Neural progenitor cell (in vitro differentiated cells): ENCODE results near the gene MKS1. TPM values are rescaled to one million over a fixed set of nuclear protein-coding genes. Genes with fewer than 3 reads are reported as not detected.

Experiments used
- DNase-seq: peaks from one replicate; pipeline ENCODE4 v3.0.0-alpha.2; 2016; ENCODE audit warnings: low spot score
- H2AFZ ChIP-seq: fragments of 200-600 bp; sonication (generic); replicated peaks from 2 replicates; pipeline ENCODE4 v1.6.1; 2016; ENCODE audit warnings: antibody characterized with exemption
- H3F3A ChIP-seq: fragments of 200-600 bp; sonication (generic); 2 replicates; pipeline ENCODE4 v1.6.1; 2016; ENCODE audit warnings: antibody characterized with exemption, low read depth
- H3K27ac ChIP-seq: fragments of 200-600 bp; sonication (generic); 2 replicates; pipeline ENCODE4 v1.5.1; 2016; ENCODE audit warnings: mild to moderate bottlenecking
- H3K27me3 ChIP-seq: fragments of 200-600 bp; sonication (generic); 2 replicates; pipeline ENCODE4 v1.6.1; 2016; ENCODE audit warnings: mild to moderate bottlenecking, moderate library complexity
- H3K36me3 ChIP-seq: fragments of 200-600 bp; sonication (generic); 2 replicates; pipeline ENCODE4 v1.5.1; 2016
- H3K4me1 ChIP-seq: fragments of 200-600 bp; sonication (generic); 2 replicates; pipeline ENCODE4 v1.6.1; 2016; ENCODE audit warnings: mixed run types
- H3K4me2 ChIP-seq: fragments of 200-600 bp; sonication (generic); 2 replicates; pipeline ENCODE4 v1.6.1; 2016
- H3K4me3 ChIP-seq: fragments of 200-600 bp; sonication (generic); 2 replicates; pipeline ENCODE4 v1.5.1; 2016
- H3K79me2 ChIP-seq: fragments of 200-600 bp; sonication (generic); 2 replicates; pipeline ENCODE4 v1.6.1; 2016; ENCODE audit warnings: low read depth
- H3K9ac ChIP-seq: fragments of 200-600 bp; sonication (generic); 2 replicates; pipeline ENCODE4 v1.6.1; 2016
- H3K9me3 ChIP-seq: fragments of 200-600 bp; sonication (generic); 2 replicates; pipeline ENCODE4 v1.5.1; 2016; ENCODE audit warnings: low read depth
- H4K20me1 ChIP-seq: fragments of 200-600 bp; sonication (generic); 2 replicates; pipeline ENCODE4 v1.6.1; 2016; ENCODE audit warnings: low read depth
- H3K27ac Mint-ChIP-seq: 3 replicates; pipeline ENCODE4 v1.8.0; 2021; ENCODE audit warnings: mixed read lengths
- H3K27me3 Mint-ChIP-seq: 2 replicates; pipeline ENCODE4 v1.8.0; 2022; ENCODE audit warnings: low read depth, mild to moderate bottlenecking, inconsistent platforms, moderate library complexity, mixed read lengths; ENCODE audit not compliant: insufficient read depth
- H3K36me3 Mint-ChIP-seq: 3 replicates; pipeline ENCODE4 v1.8.0; 2021; ENCODE audit warnings: mixed read lengths
- H3K4me1 Mint-ChIP-seq: 3 replicates; pipeline ENCODE4 v1.8.0; 2021; ENCODE audit warnings: mixed read lengths
- H3K4me3 Mint-ChIP-seq: 3 replicates; pipeline ENCODE4 v1.8.0; 2021; ENCODE audit warnings: mild to moderate bottlenecking, moderate library complexity, mixed read lengths
- H3K9me3 Mint-ChIP-seq: 3 replicates; pipeline ENCODE4 v1.8.0; 2020; ENCODE audit warnings: mixed read lengths
- EZH2 ChIP-seq: fragments of 200-600 bp; sonication (generic); IDR thresholded peaks from 2 replicates; pipeline ENCODE4 v1.6.1; 2017; ENCODE audit warnings: antibody characterized with exemption, mild to moderate bottlenecking, moderate library complexity
- EZH2phosphoT487 ChIP-seq: fragments of 200-600 bp; sonication (generic); IDR thresholded peaks from 2 replicates; pipeline ENCODE4 v1.6.1; 2017; ENCODE audit warnings: antibody characterized with exemption
- total RNA-seq: library from RNA; depleted of rRNA; stranded (reverse); fragments of >200 nt; gene quantifications from 2 replicates; pipeline ENCODE4 v1.2.3, GENCODE V29; 2015; ENCODE audit warnings: low replicate concordance
- TF ChIP-seq, protein P1 (sequence below): fragments of 200-600 bp; sonication (generic); IDR thresholded peaks from 2 replicates; pipeline ENCODE4 v1.5.1; 2017; ENCODE audit warnings: antibody characterized with exemption, mild to moderate bottlenecking

MKS1 gene
- total RNA-seq, 1 donor from 2014 or later: 25.8 TPM

DNA sequence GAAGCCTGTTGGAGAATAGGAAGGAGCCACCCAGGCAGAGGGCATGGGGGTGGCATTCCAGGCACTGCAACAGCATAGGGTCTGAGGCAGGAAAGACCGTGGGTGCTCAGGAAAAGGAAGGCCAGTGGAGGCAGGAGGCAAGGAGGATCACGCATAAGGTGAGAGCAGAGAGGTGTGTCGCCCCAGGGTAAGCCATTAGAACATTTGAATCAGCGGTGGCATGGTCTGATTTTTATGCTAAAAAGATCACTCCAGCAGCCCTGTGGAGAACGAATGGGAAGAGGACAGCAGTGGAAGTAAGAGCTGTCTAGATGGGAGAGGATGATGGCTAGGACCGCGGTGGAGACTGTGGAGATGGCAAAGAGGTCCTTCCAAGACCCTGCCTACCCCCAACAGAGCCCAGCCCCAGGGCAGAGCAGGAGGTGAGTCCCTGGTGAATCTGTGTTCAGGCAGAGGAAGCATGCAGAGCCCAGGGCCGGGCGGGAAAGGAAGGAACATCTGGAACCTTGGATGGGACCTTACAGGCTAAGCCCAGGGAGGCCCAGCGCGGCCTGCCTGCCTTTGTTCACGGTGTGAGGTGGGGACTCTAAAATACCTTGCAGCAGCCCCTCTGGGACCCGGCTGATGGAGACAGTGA, 27.2 kb upstream of the MKS1 start:
- H3K4me3 Mint-ChIP-seq: no peak overlapping the region
- peaks cover 47% of the 10 kb centered on the region for H3K27me3 Mint-ChIP-seq
- no peak for DNase-seq
- no peaks in the 10 kb centered on the region for H3K9me3 Mint-ChIP-seq
- Histone ChIP-seq H3K79me2 (no peaks in the 10 kb centered on the region), H3K4me3 (no peak overlapping the region), H3K9ac (no peak overlapping the region), H4K20me1 (no peaks in the 10 kb centered on the region), H3K27ac (no peak overlapping the region), H3K4me2 (no peak overlapping the region), H3K27me3 (peaks cover 100% of the 10 kb centered on the region), H3K9me3 (no peaks in the 10 kb centered on the region), H3K4me1 (no peaks in the 10 kb centered on the region), H3F3A (no peaks in the 10 kb centered on the region), H3K36me3 (no peaks in the 10 kb centered on the region), H2AFZ (no peak overlapping the region)
- H3K27ac Mint-ChIP-seq: no peak overlapping the region
- H3K4me1 Mint-ChIP-seq: peaks cover 4% of the 10 kb centered on the region
- H3K36me3 Mint-ChIP-seq: no peaks in the 10 kb centered on the region
- TF ChIP-seq, protein P1, sequence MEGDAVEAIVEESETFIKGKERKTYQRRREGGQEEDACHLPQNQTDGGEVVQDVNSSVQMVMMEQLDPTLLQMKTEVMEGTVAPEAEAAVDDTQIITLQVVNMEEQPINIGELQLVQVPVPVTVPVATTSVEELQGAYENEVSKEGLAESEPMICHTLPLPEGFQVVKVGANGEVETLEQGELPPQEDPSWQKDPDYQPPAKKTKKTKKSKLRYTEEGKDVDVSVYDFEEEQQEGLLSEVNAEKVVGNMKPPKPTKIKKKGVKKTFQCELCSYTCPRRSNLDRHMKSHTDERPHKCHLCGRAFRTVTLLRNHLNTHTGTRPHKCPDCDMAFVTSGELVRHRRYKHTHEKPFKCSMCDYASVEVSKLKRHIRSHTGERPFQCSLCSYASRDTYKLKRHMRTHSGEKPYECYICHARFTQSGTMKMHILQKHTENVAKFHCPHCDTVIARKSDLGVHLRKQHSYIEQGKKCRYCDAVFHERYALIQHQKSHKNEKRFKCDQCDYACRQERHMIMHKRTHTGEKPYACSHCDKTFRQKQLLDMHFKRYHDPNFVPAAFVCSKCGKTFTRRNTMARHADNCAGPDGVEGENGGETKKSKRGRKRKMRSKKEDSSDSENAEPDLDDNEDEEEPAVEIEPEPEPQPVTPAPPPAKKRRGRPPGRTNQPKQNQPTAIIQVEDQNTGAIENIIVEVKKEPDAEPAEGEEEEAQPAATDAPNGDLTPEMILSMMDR: no peak
- TF ChIP-seq EZH2phosphoT487: no peak

DNA sequence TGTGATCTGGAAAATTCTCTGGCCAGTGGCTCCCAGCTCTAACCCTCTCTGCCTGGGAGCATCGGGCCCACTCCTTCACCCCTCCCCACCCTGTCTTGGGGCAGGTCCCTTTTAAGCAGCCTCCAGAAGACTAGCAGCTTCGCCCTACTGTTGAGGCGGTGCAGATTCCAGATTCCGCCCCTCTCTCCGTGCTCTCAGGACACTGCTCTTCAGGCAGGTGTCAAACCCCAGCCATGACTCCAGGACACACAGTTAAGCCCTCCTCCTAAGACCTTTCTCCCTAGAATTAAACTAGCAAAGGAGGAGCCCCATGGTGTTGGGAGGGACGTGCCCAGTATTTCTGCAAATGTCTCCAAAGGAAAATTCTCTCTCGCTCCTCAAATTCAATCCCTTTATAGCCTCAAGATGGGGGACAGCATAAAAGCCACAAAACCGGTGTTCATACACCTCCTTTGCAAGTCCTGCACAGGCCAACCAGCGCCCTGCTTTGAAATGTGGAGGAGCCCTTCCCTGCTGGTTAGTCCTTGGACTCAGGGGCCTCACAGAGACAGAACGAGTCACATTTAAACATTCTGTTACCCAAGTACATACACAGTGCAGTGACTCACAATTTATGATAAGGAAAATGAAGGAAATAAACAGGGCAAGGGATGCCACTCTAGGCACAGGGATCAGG, 26.5 kb upstream of the MKS1 start:
- Histone ChIP-seq H3K9ac (no peak overlapping the region), H2AFZ (no peak overlapping the region), H4K20me1 (no peaks in the 10 kb centered on the region), H3K79me2 (no peaks in the 10 kb centered on the region), H3K27me3 (peaks cover 100% of the 10 kb centered on the region), H3K9me3 (no peaks in the 10 kb centered on the region), H3K4me1 (no peaks in the 10 kb centered on the region), H3K4me3 (no peak overlapping the region), H3K4me2 (no peak overlapping the region), H3K36me3 (no peaks in the 10 kb centered on the region), H3F3A (no peaks in the 10 kb centered on the region), H3K27ac (no peak overlapping the region)
- Mint-ChIP-seq H3K4me3 (no peak overlapping the region), H3K4me1 (peaks cover 4% of the 10 kb centered on the region), H3K27ac (peak overlapping the region; percentile 11), H3K9me3 (no peaks in the 10 kb centered on the region), H3K27me3 (peaks cover 41% of the 10 kb centered on the region), H3K36me3 (no peaks in the 10 kb centered on the region)
- no peak for TF ChIP-seq EZH2
- no peak for TF ChIP-seq EZH2phosphoT487
- TF ChIP-seq, protein P1: no peak
- no peak for DNase-seq

DNA sequence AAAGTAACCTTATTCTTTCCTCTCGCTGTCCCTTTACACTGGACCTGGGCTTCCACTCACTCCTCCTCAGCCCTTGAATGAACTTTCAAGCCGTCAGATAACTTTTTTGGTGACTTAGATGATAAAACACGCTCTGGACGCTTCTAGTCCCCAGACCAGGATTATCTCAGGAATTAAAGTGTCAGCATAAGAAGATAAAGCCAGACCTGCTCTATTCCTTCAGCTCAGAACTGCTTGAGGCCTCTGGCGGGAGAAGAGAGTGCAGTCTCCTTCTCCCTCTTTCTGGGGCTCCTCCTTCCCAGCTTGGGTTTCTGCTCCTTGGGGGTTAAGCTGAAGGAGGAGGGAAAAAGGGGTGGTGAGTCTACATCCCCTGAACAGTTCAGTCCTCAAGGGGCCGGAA, 25.9 kb upstream of the MKS1 start:
- TF ChIP-seq EZH2phosphoT487 (no peak), EZH2 (no peak)
- TF ChIP-seq, protein P1: no peak
- no peaks in the 10 kb centered on the region for H3K36me3 ChIP-seq
- peaks cover 1% of the 10 kb centered on the region for H3K4me1 Mint-ChIP-seq
- no peak overlapping the region for H3K27ac ChIP-seq
- no peak for DNase-seq
- H3K36me3 Mint-ChIP-seq: no peaks in the 10 kb centered on the region
- H3K9me3 ChIP-seq: no peaks in the 10 kb centered on the region
- no peaks in the 10 kb centered on the region for H3K9me3 Mint-ChIP-seq
- no peak overlapping the region for H3K27ac Mint-ChIP-seq
- H3F3A ChIP-seq: no peaks in the 10 kb centered on the region
- no peaks in the 10 kb centered on the region for H3K79me2 ChIP-seq
- no peak overlapping the region for H3K4me2 ChIP-seq
- H3K4me1 ChIP-seq: no peaks in the 10 kb centered on the region
- no peak overlapping the region for H3K4me3 Mint-ChIP-seq
- H2AFZ ChIP-seq: no peak overlapping the region
- no peaks in the 10 kb centered on the region for H4K20me1 ChIP-seq
- peaks cover 100% of the 10 kb centered on the region for H3K27me3 ChIP-seq
- H3K9ac ChIP-seq: no peak overlapping the region
- peaks cover 36% of the 10 kb centered on the region for H3K27me3 Mint-ChIP-seq
- H3K4me3 ChIP-seq: no peak overlapping the region
